H1 (cell line): ENCODE measurements around the gene LRRC40. TPM values are rescaled to one million over a fixed set of nuclear protein-coding genes. Genes with fewer than 3 reads are reported as not detected.

Source experiments
- CTCF ChIA-PET: fragments of 300-600 bp; sonication (Branson Sonifier 250); formaldehyde crosslinking; loops from one replicate; lab custom pipeline; 2021; ENCODE audit not compliant: partially characterized antibody; lab: Charles Lee
- POLR2A ChIA-PET: fragments of 300-600 bp; sonication (Branson Sonifier 250); formaldehyde crosslinking; loops from one replicate; lab custom pipeline; 2021; ENCODE audit warnings: inconsistent platforms; ENCODE audit not compliant: partially characterized antibody; lab: Charles Lee
- DNase-seq, 2 experiments: peaks; one replicate each; pipeline versions ENCODE4 v3.0.0 to v3.0.0-alpha.2; 2010 to 2022; ENCODE audit warnings: low spot score in 2 of 2, low read depth in 1 of 2, mixed read lengths in 1 of 2
- FAIRE-seq: peaks from 2 replicates; lab custom pipeline; 2011; peaks lifted over from hg19 to GRCh38; lab: Jason Lieb, UNC
- H2AFZ ChIP-seq: 2 replicates; pipeline ENCODE4 v1.8.1; 2012; ENCODE audit warnings: low read length, inconsistent platforms
- H2AK5ac ChIP-seq: 2 replicates; pipeline ENCODE4 v1.6.1; 2013; ENCODE audit warnings: low read depth, low read length
- H2BK120ac ChIP-seq: replicated peaks from 2 replicates; pipeline ENCODE3; 2013; ENCODE audit warnings: low read depth, low read length, inconsistent platforms
- H2BK12ac ChIP-seq: 2 replicates; pipeline ENCODE4 v1.6.1; 2013; ENCODE audit warnings: low read depth, low read length
- H2BK15ac ChIP-seq: 2 replicates; pipeline ENCODE4 v1.6.1; 2013; ENCODE audit warnings: low read length
- H2BK20ac ChIP-seq: 2 replicates; pipeline ENCODE4 v1.6.1; 2013; ENCODE audit warnings: low read length
- H2BK5ac ChIP-seq: 2 replicates; pipeline ENCODE4 v1.6.1; 2013; ENCODE audit warnings: low read depth, low read length
- H3K14ac ChIP-seq: 2 replicates; pipeline ENCODE4 v1.6.1; 2013; ENCODE audit warnings: inconsistent platforms; ENCODE audit not compliant: insufficient read length
- H3K18ac ChIP-seq: 2 replicates; pipeline ENCODE4 v1.6.1; 2013; ENCODE audit warnings: low read length; ENCODE audit errors: extremely low read depth
- H3K23ac ChIP-seq: 2 replicates; pipeline ENCODE4 v1.6.1; 2013; ENCODE audit warnings: inconsistent platforms; ENCODE audit not compliant: insufficient read length
- H3K23me2 ChIP-seq: 2 replicates; pipeline ENCODE4 v1.6.1; 2013; ENCODE audit warnings: low read depth, low read length
- H3K27ac ChIP-seq: 2 replicates; pipeline ENCODE4 v1.6.1; 2011; ENCODE audit warnings: low read depth, low read length, inconsistent platforms
- H3K27me3 ChIP-seq, 4 experiments: replicated peaks in 1 of 4; 1 replicate in 1 of 4; 2 replicates in 3 of 4; pipeline versions ENCODE4 v1.6.1 to v1.8.1; 2011 to 2013; ENCODE audit warnings: low read length in 3 of 4, mild to moderate bottlenecking in 3 of 4, inconsistent platforms in 2 of 4, mixed read lengths in 2 of 4, moderate library complexity in 1 of 4; ENCODE audit not compliant: control insufficient read depth in 3 of 4, insufficient read depth in 3 of 4; ENCODE audit errors: extremely low read depth in 1 of 4
- H3K36me3 ChIP-seq, 4 experiments: 2 replicates each; pipeline versions ENCODE4 v1.6.1 to v1.8.1; 2011 to 2013; ENCODE audit warnings: mild to moderate bottlenecking in 4 of 4, low read length in 3 of 4, moderate library complexity in 2 of 4, control low read depth in 1 of 4, inconsistent platforms in 1 of 4; ENCODE audit not compliant: insufficient read depth in 4 of 4, control insufficient read depth in 2 of 4
- H3K4ac ChIP-seq: replicated peaks from 2 replicates; pipeline ENCODE3; 2013; ENCODE audit warnings: low read length, low read depth, mixed read lengths, inconsistent platforms; ENCODE audit not compliant: insufficient read length
- H3K4me1 ChIP-seq, 4 experiments: replicated peaks in 1 of 4; 1 replicate in 1 of 4; 2 replicates in 3 of 4; pipeline versions ENCODE4 v1.6.1 to v1.8.1; 2011 to 2013; ENCODE audit warnings: low read length in 3 of 4, inconsistent platforms in 2 of 4, mixed read lengths in 1 of 4; ENCODE audit not compliant: insufficient read depth in 4 of 4, control insufficient read depth in 3 of 4
- H3K4me2 ChIP-seq, 2 experiments: 2 replicates each; pipeline versions ENCODE4 v1.6.1 to v1.8.1; 2011 to 2013; ENCODE audit warnings: low read depth in 2 of 2, low read length in 2 of 2, control low read depth in 1 of 2, inconsistent platforms in 1 of 2, mild to moderate bottlenecking in 1 of 2; ENCODE audit not compliant: insufficient read depth in 1 of 2
- H3K4me3 ChIP-seq, 4 experiments: fragments of 200-600, 300-600 bp in 1 of 4; sonication (generic), shearing (Covaris generic), sonication (Bioruptor Twin) in 1 of 4; 2 replicates each; pipeline versions ENCODE4 v1.5.1 to v1.8.1; 2011 to 2016; ENCODE audit warnings: low read length in 4 of 4, low read depth in 3 of 4, control low read depth in 2 of 4, inconsistent platforms in 2 of 4, mild to moderate bottlenecking in 2 of 4, mixed read lengths in 1 of 4, moderate library complexity in 1 of 4; ENCODE audit not compliant: insufficient read depth in 2 of 4; ENCODE audit errors: extremely low read depth in 1 of 4
- H3K56ac ChIP-seq: replicated peaks from 2 replicates; pipeline ENCODE3; 2013; ENCODE audit warnings: low read depth, mild to moderate bottlenecking, mixed read lengths, low read length, inconsistent platforms; ENCODE audit not compliant: insufficient read length
- H3K79me1 ChIP-seq: 2 replicates; pipeline ENCODE4 v1.6.1; 2013; ENCODE audit warnings: low read depth, low read length, control low read depth
- H3K79me2 ChIP-seq, 2 experiments: 2 replicates each; pipeline versions ENCODE4 v1.6.1 to v1.8.1; 2012 to 2013; ENCODE audit warnings: low read length in 2 of 2, mild to moderate bottlenecking in 2 of 2, inconsistent platforms in 1 of 2; ENCODE audit not compliant: insufficient read depth in 2 of 2, control insufficient read depth in 1 of 2
- H3K9ac ChIP-seq, 4 experiments: replicated peaks in 1 of 4; 1 replicate in 1 of 4; 2 replicates in 3 of 4; pipeline versions ENCODE4 v1.6.1 to v1.8.1; 2011 to 2013; ENCODE audit warnings: low read depth in 3 of 4, low read length in 3 of 4, control low read depth in 2 of 4, mild to moderate bottlenecking in 2 of 4, moderate library complexity in 2 of 4, inconsistent platforms in 1 of 4; ENCODE audit errors: extremely low read depth in 1 of 4
- H3K9me3 ChIP-seq, 2 experiments: 2 replicates each; pipeline versions ENCODE4 v1.6.1 to v1.8.1; 2012 to 2013; ENCODE audit warnings: mild to moderate bottlenecking in 2 of 2, moderate library complexity in 2 of 2, control low read depth in 1 of 2, inconsistent platforms in 1 of 2, low read depth in 1 of 2, low read length in 1 of 2, mixed read lengths in 1 of 2; ENCODE audit not compliant: insufficient read depth in 2 of 2
- H4K20me1 ChIP-seq, 2 experiments: replicated peaks in 1 of 2; 2 replicates each; pipeline versions ENCODE3 to v1.8.1; 2011 to 2013; ENCODE audit warnings: inconsistent platforms in 2 of 2, low read length in 2 of 2, mild to moderate bottlenecking in 1 of 2; ENCODE audit not compliant: insufficient read depth in 2 of 2, control insufficient read depth in 1 of 2
- H4K5ac ChIP-seq: 2 replicates; pipeline ENCODE4 v1.6.1; 2013; ENCODE audit warnings: low read length, low read depth, mixed read lengths, inconsistent platforms; ENCODE audit not compliant: insufficient read length
- H4K8ac ChIP-seq: 2 replicates; pipeline ENCODE4 v1.8.0; 2013; ENCODE audit warnings: mild to moderate bottlenecking, moderate library complexity, low read length, inconsistent platforms; ENCODE audit not compliant: insufficient read depth; ENCODE audit errors: extremely low read depth
- H4K91ac ChIP-seq: replicated peaks from 2 replicates; pipeline ENCODE3; 2013; ENCODE audit warnings: low read length, mixed read lengths, inconsistent platforms; ENCODE audit not compliant: insufficient read length
- ASH2L ChIP-seq: fragments of 200-600, 300-600 bp; sonication (generic); IDR thresholded peaks from one replicate; pipeline ENCODE4 v1.7.1; 2017; ENCODE audit warnings: low read length
- CHD2 ChIP-seq: IDR thresholded peaks from 2 replicates; pipeline ENCODE4 v1.6.1; 2012; ENCODE audit warnings: low read length, improper control_type of control experiment
- EP300 ChIP-seq, 2 experiments: IDR thresholded peaks; 1 replicate in 1 of 2; 2 replicates in 1 of 2; pipeline ENCODE4 v1.6.1; 2011 to 2012; ENCODE audit warnings: low read depth in 2 of 2, low read length in 2 of 2, mild to moderate bottlenecking in 2 of 2, borderline replicate concordance in 1 of 2, inconsistent platforms in 1 of 2, moderate library complexity in 1 of 2
- EZH2 ChIP-seq: fragments of 200-600 bp; sonication (generic); IDR thresholded peaks from 2 replicates; pipeline ENCODE4 v1.7.1; 2012; ENCODE audit warnings: low read depth, mild to moderate bottlenecking, moderate library complexity, low read length, inconsistent platforms; ENCODE audit not compliant: severe bottlenecking
- GTF2F1 ChIP-seq: IDR thresholded peaks from 2 replicates; pipeline ENCODE4 v1.6.1; 2012; ENCODE audit warnings: low read depth, low read length, improper control_type of control experiment, borderline replicate concordance
- JUND ChIP-seq: IDR thresholded peaks from 2 replicates; pipeline ENCODE4 v1.6.1; 2011; ENCODE audit warnings: mild to moderate bottlenecking, improper control_type of control experiment, low read length
- KDM5A ChIP-seq: fragments of 200-600 bp; IDR thresholded peaks from 2 replicates; pipeline ENCODE4 v1.7.1; 2012; ENCODE audit warnings: mild to moderate bottlenecking, low read length, inconsistent platforms, mixed read lengths
- POLR2A ChIP-seq, 2 experiments: IDR thresholded peaks; 1 replicate in 1 of 2; 2 replicates in 1 of 2; pipeline ENCODE4 v1.6.1; 2011; ENCODE audit warnings: low read depth in 2 of 2, low read length in 2 of 2, mild to moderate bottlenecking in 2 of 2; ENCODE audit errors: control extremely low read depth in 1 of 2
- POU5F1 ChIP-seq: IDR thresholded peaks from 2 replicates; pipeline ENCODE4 v1.6.1; 2011; ENCODE audit warnings: low read depth, mild to moderate bottlenecking, low read length, moderate library complexity
- SAP30 ChIP-seq: fragments of 300-600 bp; sonication (generic); IDR thresholded peaks from 2 replicates; pipeline ENCODE4 v1.7.1; 2012; ENCODE audit warnings: low read length, moderate library complexity, mild to moderate bottlenecking, inconsistent platforms; ENCODE audit not compliant: insufficient read depth, insufficient replicate concordance
- TBP ChIP-seq: IDR thresholded peaks from 2 replicates; pipeline ENCODE4 v1.6.1; 2011; ENCODE audit warnings: low read depth, low read length, improper control_type of control experiment
- TCF12 ChIP-seq: IDR thresholded peaks from 2 replicates; pipeline ENCODE4 v1.6.1; 2011; ENCODE audit warnings: low read depth, mild to moderate bottlenecking, low read length
- WGBS, 2 experiments: shearing (Covaris generic) in 1 of 2; methylation state at CpG; one replicate each; pipeline versions ENCODE4 v1.1.6 to v1.1.7; 2013 to 2015; ENCODE audit warnings: low lambda C conversion rate in 2 of 2, mixed read lengths in 2 of 2, inconsistent platforms in 1 of 2, low coverage in 1 of 2, missing lambda C conversion rate in 1 of 2; ENCODE audit not compliant: insufficient replicate concordance in 2 of 2, insufficient coverage in 1 of 2, insufficient read length in 1 of 2; ENCODE audit errors: extremely low coverage in 1 of 2, missing lambda C conversion rate in 1 of 2; 5-methylcytosine and 5-hydroxymethylcytosine counted together
- polyA plus RNA-seq, 7 experiments: library from polyadenylated mRNA; depleted of rRNA in 3 of 7; stranded (reverse) in 5 of 7; unstranded in 2 of 7; fragments of >200 nt in 5 of 7; fragments of 200-250 nt in 2 of 7; gene quantifications; 1 replicate in 5 of 7; 2 replicates in 1 of 7; 4 replicates in 1 of 7; pipeline versions ENCODE4 v1.2.1 to v1.2.3, GENCODE V29; 2011 to 2013; ENCODE audit warnings: missing spikeins in 2 of 7, mixed read lengths in 2 of 7
- total RNA-seq: library from RNA; stranded (reverse); fragmentation: NEBNext Ultra II Directional; extraction: Animal tissue kit (Norgen Biotek cat#: 25700); gene quantifications from 2 replicates; pipeline ENCODE4 v1.2.1, GENCODE V29; 2021
- TF ChIP-seq, protein P1 (sequence below): IDR thresholded peaks from 2 replicates; pipeline ENCODE4 v1.6.1; 2012; ENCODE audit warnings: low read length, inconsistent platforms

The LRRC40 gene
- total and polyA plus RNA-seq, 2 of the 8 experiments (the other 6 are each of a cell fraction or from before 2014, with no cell fraction given) = 13.4 to 30.8 TPM

DNA sequence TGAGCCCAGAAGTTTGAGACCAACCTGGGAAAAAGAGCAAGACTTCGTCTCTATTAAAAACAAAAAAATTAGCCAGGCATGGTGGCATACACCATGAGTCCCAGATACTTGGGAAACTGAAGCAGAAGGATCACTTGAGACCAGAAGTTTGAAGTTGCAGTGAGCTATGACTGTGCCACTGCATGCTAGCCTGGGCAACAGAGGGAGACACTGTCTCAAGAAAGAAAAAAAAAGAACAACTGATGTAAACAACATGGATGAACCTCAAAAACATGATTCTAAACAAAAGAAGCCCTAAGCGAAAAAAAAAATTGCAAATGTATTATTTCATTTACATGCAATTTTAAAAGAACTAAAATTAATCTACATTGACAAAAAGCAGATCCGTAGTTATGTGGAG is 9.0 kb downstream of the LRRC40 start:
- Histone ChIP-seq H3K9ac (no peak overlapping the region), H2AK5ac (no peak overlapping the region), H3K23ac (no peak overlapping the region), H3K9me3 (no peaks in the 10 kb centered on the region), H4K20me1 (peaks cover 0 to 1% of the 10 kb centered on the region in 2 experiments), H3K4me1 (peaks cover 0 to 3% (median 0%) of the 10 kb centered on the region in 4 experiments; a peak in 1 of 7 replicates), H3K27ac (no peak overlapping the region), H3K23me2 (no peaks in the 10 kb centered on the region), H2BK20ac (no peak overlapping the region), H3K14ac (no peak overlapping the region), H2BK15ac (no peak overlapping the region), H2AFZ (no peak overlapping the region), H3K4me2 (no peak overlapping the region), H4K5ac (no peak overlapping the region), H3K4ac (no peak overlapping the region), H3K27me3 (no peaks in the 10 kb centered on the region), H2BK5ac (no peak overlapping the region), H2BK120ac (no peak overlapping the region), H4K8ac (no peak overlapping the region), H3K18ac (no peak overlapping the region), H3K4me3 (no peak overlapping the region), H3K36me3 (no peaks in the 10 kb centered on the region), H3K79me1 (no peaks in the 10 kb centered on the region; the same call in none of the 2 replicates), H3K79me2 (peaks cover 0 to 77% of the 10 kb centered on the region in 2 experiments; a peak in 2 of 4 replicates), H4K91ac (no peak overlapping the region), H3K56ac (no peak overlapping the region), H2BK12ac (no peak overlapping the region)
- DNase-seq = no peak
- CTCF ChIA-PET = interaction anchor here (0.6 to 0.7 kb wide), 2 partner anchors 12 to 13 kb away, joined by 3 read pairs; no protein-coding TSS in a partner anchor
- no peak for FAIRE-seq
- POLR2A ChIA-PET = no interaction called here
- 85% methylated on average over 3 of the region's 3 CpGs; no CpG with 5 or more reads in 1 of the 2 experiments for WGBS, 2 experiments
- no peak for TF ChIP-seq POU5F1
- TF ChIP-seq EP300 (IDR thresholded peaks at IDR 0.05; ENCODE audit: borderline replicate concordance in 1 of 2, low read depth in 2 of 2, low read length in 2 of 2) = no peak
- TF ChIP-seq TCF12 = no peak
- no peak for TF ChIP-seq KDM5A
- TF ChIP-seq SAP30 = no peak
- TF ChIP-seq JUND = no peak
- no peak for TF ChIP-seq EZH2
- TF ChIP-seq CHD2 = no peak
- TF ChIP-seq, protein P1, sequence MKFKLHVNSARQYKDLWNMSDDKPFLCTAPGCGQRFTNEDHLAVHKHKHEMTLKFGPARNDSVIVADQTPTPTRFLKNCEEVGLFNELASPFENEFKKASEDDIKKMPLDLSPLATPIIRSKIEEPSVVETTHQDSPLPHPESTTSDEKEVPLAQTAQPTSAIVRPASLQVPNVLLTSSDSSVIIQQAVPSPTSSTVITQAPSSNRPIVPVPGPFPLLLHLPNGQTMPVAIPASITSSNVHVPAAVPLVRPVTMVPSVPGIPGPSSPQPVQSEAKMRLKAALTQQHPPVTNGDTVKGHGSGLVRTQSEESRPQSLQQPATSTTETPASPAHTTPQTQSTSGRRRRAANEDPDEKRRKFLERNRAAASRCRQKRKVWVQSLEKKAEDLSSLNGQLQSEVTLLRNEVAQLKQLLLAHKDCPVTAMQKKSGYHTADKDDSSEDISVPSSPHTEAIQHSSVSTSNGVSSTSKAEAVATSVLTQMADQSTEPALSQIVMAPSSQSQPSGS = no peak
- TF ChIP-seq POLR2A (IDR thresholded peaks at IDR 0.05; ENCODE audit: control extremely low read depth in 1 of 2, low read depth in 2 of 2, low read length in 2 of 2) = no peak
- TF ChIP-seq TBP = no peak
- no peak for TF ChIP-seq GTF2F1
- TF ChIP-seq ASH2L = no peak
